GM13976 (cell line): ENCODE data around the gene CPNE5.

Source experiments
- DNase-seq: peaks from one replicate; pipeline ENCODE4 v3.0.0; 2012; ENCODE audit warnings: low spot score
- CTCF ChIP-seq: IDR thresholded peaks from 2 replicates; pipeline ENCODE4 v1.5.1; 2012; ENCODE audit warnings: borderline replicate concordance, mild to moderate bottlenecking; ENCODE audit not compliant: insufficient read depth; ENCODE audit errors: extremely low read depth, missing control alignments, control extremely low read depth
- in situ Hi-C: fragments of 300-500 bp; cut with MboI; formaldehyde crosslinking; loops from one replicate; pipeline ENCODE4 v1.12.0; 2022; ENCODE audit warnings: low sequenced_read_pairs, mixed read lengths, inconsistent platforms; ENCODE audit not compliant: unreplicated experiment

CPNE5 gene

GRCh38 chr6:36691011-36691410 lies 148.2 kb downstream of the CPNE5 start:
- no peak for TF ChIP-seq CTCF
- in situ Hi-C loops: no loop called here
- DNase-seq: no peak
